Fibroblast of villous mesenchyme (primary cell): ENCODE results near the gene CAST. TPM values are rescaled to one million over a fixed set of nuclear protein-coding genes. Genes with fewer than 3 reads are reported as not detected.

Source experiments
- DNase-seq: peaks from one replicate; pipeline ENCODE4 v3.0.0-alpha.2; 2010; ENCODE audit warnings: low read depth
- H3K4me3 ChIP-seq: 2 replicates; pipeline ENCODE4 v1.5.1; 2011; ENCODE audit warnings: low read depth, mild to moderate bottlenecking, low read length
- total RNA-seq: library from RNA; depleted of rRNA; stranded (reverse); fragments of >200 nt; gene quantifications from 2 replicates; pipeline ENCODE4 v1.2.3, GENCODE V29; 2012
- TF ChIP-seq, protein P1 (sequence below): IDR thresholded peaks from 2 replicates; pipeline ENCODE4 v1.5.1; 2012; ENCODE audit warnings: low read depth, mild to moderate bottlenecking, low read length; ENCODE audit not compliant: insufficient read depth

The CAST gene
- total RNA-seq, 1 donor, result 200 TPM

DNA sequence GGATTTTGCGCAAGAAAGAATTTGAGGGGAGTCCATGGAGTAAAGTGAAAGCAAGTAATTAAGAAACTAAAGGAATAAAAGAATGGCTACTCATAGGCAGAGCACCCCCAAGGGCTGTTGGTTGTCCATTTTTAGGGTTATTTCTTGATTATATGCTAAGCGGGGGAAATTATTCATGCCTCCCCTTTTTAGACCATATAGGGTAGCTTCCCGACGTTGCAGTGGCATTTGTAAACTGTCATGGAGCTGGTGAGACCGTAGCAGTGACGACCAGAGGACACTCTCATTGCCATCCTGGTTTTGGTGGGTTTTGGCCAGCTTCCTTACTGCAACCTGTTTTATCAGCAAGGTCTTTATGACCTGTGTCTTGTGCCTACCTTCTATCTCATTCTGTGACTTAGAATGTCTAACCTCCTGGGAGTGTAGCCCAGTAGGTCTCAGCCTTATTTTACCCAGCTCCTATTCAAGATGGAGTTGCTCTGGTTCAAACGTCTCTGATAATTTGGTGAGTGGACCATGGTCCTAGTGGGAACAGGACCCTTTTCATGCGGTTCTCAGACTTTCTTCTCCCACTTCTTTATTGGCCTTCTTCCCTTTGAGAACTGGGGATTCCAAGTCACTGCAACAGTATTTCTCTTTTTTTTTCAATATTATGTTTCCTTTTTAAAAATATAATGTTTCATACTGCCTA, 146.8 kb downstream of the CAST start:
- no peak overlapping the region for H3K4me3 ChIP-seq
- TF ChIP-seq, protein P1, sequence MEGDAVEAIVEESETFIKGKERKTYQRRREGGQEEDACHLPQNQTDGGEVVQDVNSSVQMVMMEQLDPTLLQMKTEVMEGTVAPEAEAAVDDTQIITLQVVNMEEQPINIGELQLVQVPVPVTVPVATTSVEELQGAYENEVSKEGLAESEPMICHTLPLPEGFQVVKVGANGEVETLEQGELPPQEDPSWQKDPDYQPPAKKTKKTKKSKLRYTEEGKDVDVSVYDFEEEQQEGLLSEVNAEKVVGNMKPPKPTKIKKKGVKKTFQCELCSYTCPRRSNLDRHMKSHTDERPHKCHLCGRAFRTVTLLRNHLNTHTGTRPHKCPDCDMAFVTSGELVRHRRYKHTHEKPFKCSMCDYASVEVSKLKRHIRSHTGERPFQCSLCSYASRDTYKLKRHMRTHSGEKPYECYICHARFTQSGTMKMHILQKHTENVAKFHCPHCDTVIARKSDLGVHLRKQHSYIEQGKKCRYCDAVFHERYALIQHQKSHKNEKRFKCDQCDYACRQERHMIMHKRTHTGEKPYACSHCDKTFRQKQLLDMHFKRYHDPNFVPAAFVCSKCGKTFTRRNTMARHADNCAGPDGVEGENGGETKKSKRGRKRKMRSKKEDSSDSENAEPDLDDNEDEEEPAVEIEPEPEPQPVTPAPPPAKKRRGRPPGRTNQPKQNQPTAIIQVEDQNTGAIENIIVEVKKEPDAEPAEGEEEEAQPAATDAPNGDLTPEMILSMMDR, result no peak
- no peak for DNase-seq

DNA sequence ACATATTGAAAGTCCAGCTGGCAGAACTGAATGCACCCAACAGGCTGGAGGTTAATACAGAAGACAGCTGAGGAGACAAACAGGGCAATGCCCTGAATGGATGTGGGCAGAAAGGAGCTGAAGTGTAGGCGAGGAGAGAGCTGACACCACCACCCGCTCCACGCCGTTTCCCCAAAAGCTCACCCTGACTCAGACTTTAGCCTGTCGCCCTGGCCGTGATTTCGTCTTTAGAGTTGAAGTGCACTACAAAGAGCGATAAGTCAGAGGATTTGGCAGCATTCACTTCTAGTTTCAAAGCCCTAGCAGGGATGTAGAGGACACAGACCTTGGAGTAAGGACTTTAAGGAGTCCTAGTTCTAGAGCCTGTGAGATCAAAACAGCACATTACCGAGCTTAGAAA, 147.7 kb downstream of the CAST start:
- no peak for DNase-seq
- TF ChIP-seq, protein P1, result no peak
- no peak overlapping the region for H3K4me3 ChIP-seq

DNA sequence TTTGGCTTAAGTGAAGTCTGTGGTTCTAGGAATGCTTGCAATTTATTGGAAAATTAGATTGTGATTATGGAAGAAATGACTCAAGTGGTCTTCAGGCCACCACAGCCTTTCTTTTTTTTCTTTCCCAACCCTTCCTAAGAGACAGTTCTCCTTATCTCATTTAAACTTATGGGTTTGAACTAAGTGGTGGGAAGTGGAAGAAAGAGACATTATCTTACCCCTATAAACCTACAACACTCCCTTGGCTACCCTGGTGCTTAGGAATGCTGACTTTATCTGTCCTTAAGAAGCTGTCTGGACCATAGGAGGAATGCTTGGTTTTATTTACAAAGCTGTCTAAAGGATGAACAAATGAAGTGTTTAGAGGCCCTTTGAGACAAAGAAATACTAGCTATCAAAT, 150.7 kb downstream of the CAST start:
- TF ChIP-seq, protein P1, result no peak
- peak; percentile 44 for DNase-seq
- H3K4me3 ChIP-seq, result no peak overlapping the region

- no peak overlapping the region for H3K4me3 ChIP-seq
- TF ChIP-seq, protein P1, result no peak
- no peak for DNase-seq
Observed at GRCh38 chr5:96814041-96814440, 151.9 kb downstream of the CAST start.

DNA sequence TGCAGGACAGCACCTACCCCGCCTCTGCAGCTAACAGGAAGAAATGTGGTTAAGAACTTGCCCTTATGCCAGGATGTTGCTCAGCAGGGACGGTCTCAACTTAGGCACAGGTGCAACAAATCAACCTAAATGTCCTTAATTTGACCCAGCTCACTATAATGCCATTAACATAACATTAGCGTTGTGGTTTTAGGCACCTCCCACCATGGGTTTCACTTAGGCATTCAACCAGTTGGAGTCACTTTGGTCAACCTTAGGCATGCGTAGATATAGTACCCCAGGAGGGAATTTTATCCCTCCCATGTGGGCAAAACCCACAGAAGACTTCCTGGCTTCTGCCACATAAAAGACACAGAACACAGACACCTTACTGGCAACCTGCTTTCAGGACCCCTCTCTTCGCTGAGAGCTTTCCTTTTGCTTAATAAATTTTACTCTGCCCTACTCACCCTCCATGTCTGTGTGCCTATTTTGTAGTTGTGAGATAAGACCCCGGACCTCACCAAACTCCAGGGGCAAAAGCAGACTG, 154.3 kb downstream of the CAST start:
- H3K4me3 ChIP-seq, result no peak overlapping the region
- DNase-seq, result no peak
- TF ChIP-seq, protein P1, result no peak

DNA sequence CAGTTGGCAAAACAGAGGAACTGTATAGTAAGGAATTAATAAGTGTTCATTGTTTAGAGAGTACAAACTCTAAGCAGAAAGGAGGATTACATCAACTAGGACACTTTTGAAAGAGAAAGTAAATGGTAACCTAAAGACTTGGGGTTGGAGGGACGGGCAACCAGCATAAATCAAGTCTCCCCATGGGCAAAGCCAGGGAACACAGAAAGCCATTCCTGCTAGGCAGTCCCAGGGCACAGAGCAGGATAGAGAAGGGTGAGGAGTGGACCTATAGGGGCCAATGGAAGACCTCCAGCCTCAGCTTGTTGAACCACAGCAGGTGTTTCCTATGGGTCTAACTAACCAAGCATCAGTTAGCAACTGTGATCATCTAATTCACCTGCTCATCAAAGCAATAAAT, 154.8 kb downstream of the CAST start:
- no peak overlapping the region for H3K4me3 ChIP-seq
- no peak for DNase-seq
- TF ChIP-seq, protein P1, result no peak

GRCh38 chr5:96817506-96817905, 155.3 kb downstream of the CAST start:
- DNase-seq, result no peak
- no peak overlapping the region for H3K4me3 ChIP-seq
- TF ChIP-seq, protein P1, result no peak
